ENCODE data around the gene FATE1.
A peak's percentile ranks its signal among the peaks of the same experiment; 100 is the strongest.

The FATE1 gene

GRCh38 chrX:151743651-151744470 is 28.0 kb downstream of the FATE1 start:
- DNase-seq (ENCODE audit: low spot score), result no peak

GRCh38 chrX:151745651-151746050 is 29.8 kb downstream of the FATE1 start:
- DNase-seq (ENCODE audit: low spot score), result no peak

GRCh38 chrX:151746502-151746901 is 30.7 kb downstream of the FATE1 start:
- DNase-seq (ENCODE audit: low spot score), result no peak

- DNase-seq (ENCODE audit: low spot score), result no peak
Measured at GRCh38 chrX:151750511-151750910, 34.7 kb downstream of the FATE1 start.

- no peak for DNase-seq (ENCODE audit: low spot score)
Measured at GRCh38 chrX:151752847-151753246, 37.0 kb downstream of the FATE1 start.

GRCh38 chrX:151753313-151754046 is 37.6 kb downstream of the FATE1 start:
- DNase-seq (ENCODE audit: low spot score), result peak; percentile 74

GRCh38 chrX:151754047-151754429 is 38.2 kb downstream of the FATE1 start:
- peak; percentile 72 for DNase-seq (ENCODE audit: low spot score)

GRCh38 chrX:151754641-151755215 is 38.9 kb downstream of the FATE1 start:
- no peak for DNase-seq (ENCODE audit: low spot score)

- DNase-seq (ENCODE audit: low spot score), result no peak
Measured at GRCh38 chrX:151759041-151759708, 43.3 kb downstream of the FATE1 start.

GRCh38 chrX:151762802-151763201 is 47.0 kb downstream of the FATE1 start:
- DNase-seq (ENCODE audit: low spot score), result no peak

- DNase-seq (ENCODE audit: low spot score), result no peak
Measured at GRCh38 chrX:151763711-151764110, 47.9 kb downstream of the FATE1 start.

- no peak for DNase-seq (ENCODE audit: low spot score)
Measured at GRCh38 chrX:151765026-151765425, 49.2 kb downstream of the FATE1 start.

GRCh38 chrX:151771726-151772125 is 55.9 kb downstream of the FATE1 start:
- no peak for DNase-seq (ENCODE audit: low spot score)

All from GM03348 (cell line).